MM.1S (cell line): Measurements from ENCODE around the gene HJURP.

Experiments used
- DNase-seq: peaks from one replicate; pipeline ENCODE4 v3.0.0-alpha.2; 2015
- H2AFZ ChIP-seq: fragments of 300-600 bp; sonication (generic); 2 replicates; pipeline ENCODE4 v1.6.0; 2016; ENCODE audit warnings: antibody characterized with exemption, low read length
- H3F3A ChIP-seq: fragments of 300-600 bp; sonication (generic); 2 replicates; pipeline ENCODE4 v1.6.1; 2016; ENCODE audit warnings: mild to moderate bottlenecking, antibody characterized with exemption, low read length, moderate library complexity, mixed read lengths; ENCODE audit not compliant: insufficient read depth
- H3K27ac ChIP-seq: fragments of 300-600 bp; sonication (generic); 2 replicates; pipeline ENCODE4 v1.5.1; 2016; ENCODE audit warnings: mild to moderate bottlenecking, low read length
- H3K27me3 ChIP-seq: fragments of 300-600 bp; sonication (generic); replicated peaks from 2 replicates; pipeline ENCODE4 v1.6.0; 2016; ENCODE audit warnings: low read length; ENCODE audit not compliant: insufficient read depth
- H3K36me3 ChIP-seq: fragments of 300-600 bp; sonication (generic); replicated peaks from 2 replicates; pipeline ENCODE4 v1.6.1; 2016; ENCODE audit warnings: mild to moderate bottlenecking, low read length, mixed read lengths; ENCODE audit not compliant: insufficient read depth
- H3K4me1 ChIP-seq: fragments of 300-600 bp; sonication (generic); 2 replicates; pipeline ENCODE4 v1.6.1; 2016; ENCODE audit warnings: low read length, mixed read lengths
- H3K4me2 ChIP-seq: fragments of 300-600 bp; sonication (generic); 2 replicates; pipeline ENCODE4 v1.6.0; 2016; ENCODE audit warnings: low read depth, low read length
- H3K4me3 ChIP-seq: fragments of 300-600 bp; sonication (generic); 2 replicates; pipeline ENCODE4 v1.5.1; 2016; ENCODE audit warnings: low read length, mixed read lengths
- H3K79me2 ChIP-seq: fragments of 300-600 bp; sonication (generic); 2 replicates; pipeline ENCODE4 v1.6.1; 2016; ENCODE audit warnings: mixed run types, low read length, mixed read lengths
- H3K9ac ChIP-seq: fragments of 300-600 bp; sonication (generic); 2 replicates; pipeline ENCODE4 v1.6.1; 2016; ENCODE audit warnings: low read length, mixed read lengths
- H3K9me2 ChIP-seq: fragments of 300-600 bp; sonication (generic); replicated peaks from 2 replicates; pipeline ENCODE4 v1.6.1; 2016; ENCODE audit warnings: mild to moderate bottlenecking, low read length, mixed read lengths; ENCODE audit not compliant: insufficient read depth
- H3K9me3 ChIP-seq: fragments of 300-600 bp; sonication (generic); replicated peaks from 2 replicates; pipeline ENCODE4 v1.6.1; 2016; ENCODE audit warnings: mild to moderate bottlenecking, low read length, mixed read lengths; ENCODE audit not compliant: insufficient read depth
- H4K20me1 ChIP-seq: fragments of 300-600 bp; sonication (generic); 2 replicates; pipeline ENCODE4 v1.6.1; 2016; ENCODE audit warnings: mild to moderate bottlenecking, low read length, moderate library complexity, mixed read lengths; ENCODE audit not compliant: insufficient read depth
- CTCF ChIP-seq: fragments of 300-600 bp; sonication (generic); IDR thresholded peaks from 2 replicates; pipeline ENCODE4 v1.5.1; 2016; ENCODE audit warnings: antibody characterized with exemption, low read length, mixed read lengths
- EZH2 ChIP-seq: fragments of 300-600 bp; sonication (generic); optimal IDR thresholded peaks from 2 replicates; pipeline ENCODE3; 2017; ENCODE audit warnings: low read depth, mild to moderate bottlenecking, antibody characterized with exemption, low read length, mixed read lengths
- EZH2phosphoT487 ChIP-seq: fragments of 300-600 bp; sonication (generic); IDR thresholded peaks from 2 replicates; pipeline ENCODE4 v1.6.1; 2018; ENCODE audit warnings: antibody characterized with exemption, low read length

HJURP gene

GRCh38 chr2:233829193-233830110 lies 24.9 kb downstream of the HJURP start:
- H3K79me2 ChIP-seq, result no peaks in the 10 kb centered on the region
- H3K9me2 ChIP-seq, result no peaks in the 10 kb centered on the region
- no peak overlapping the region for H2AFZ ChIP-seq
- DNase-seq, result no peak
- no peaks in the 10 kb centered on the region for H3K36me3 ChIP-seq
- H3K9ac ChIP-seq, result no peak overlapping the region
- H3K4me3 ChIP-seq, result no peak overlapping the region
- no peaks in the 10 kb centered on the region for H3K4me1 ChIP-seq
- no peaks in the 10 kb centered on the region for H4K20me1 ChIP-seq
- TF ChIP-seq EZH2phosphoT487 (no peak), CTCF (no peak)
- H3K27ac ChIP-seq, result no peak overlapping the region
- no peaks in the 10 kb centered on the region for H3K9me3 ChIP-seq
- no peaks in the 10 kb centered on the region for H3F3A ChIP-seq
- H3K27me3 ChIP-seq, result no peaks in the 10 kb centered on the region
- no peak overlapping the region for H3K4me2 ChIP-seq

- no peaks in the 10 kb centered on the region for H3K9me3 ChIP-seq
These were observed 25.7 kb downstream of the HJURP start for GRCh38 chr2:233828546-233829192.

GRCh38 chr2:233824373-233824772 lies 30.0 kb downstream of the HJURP start:
- TF ChIP-seq EZH2 (no peak), EZH2phosphoT487 (no peak), CTCF (no peak)
- DNase-seq, result no peak
- Histone ChIP-seq H3K36me3 (no peaks in the 10 kb centered on the region), H3K4me1 (no peaks in the 10 kb centered on the region), H4K20me1 (no peaks in the 10 kb centered on the region), H3K4me3 (no peak overlapping the region), H3K9ac (no peak overlapping the region), H3K27ac (no peak overlapping the region), H3K79me2 (no peaks in the 10 kb centered on the region), H3F3A (no peaks in the 10 kb centered on the region), H3K27me3 (no peaks in the 10 kb centered on the region), H3K9me2 (no peaks in the 10 kb centered on the region), H3K9me3 (no peaks in the 10 kb centered on the region), H2AFZ (no peak overlapping the region), H3K4me2 (no peak overlapping the region)

More at GRCh38 chr2:233828546-233829192, 25.7 kb downstream of the HJURP start:
- DNase-seq, result no peak
- Histone ChIP-seq H3K9me2 (no peaks in the 10 kb centered on the region), H3K36me3 (no peaks in the 10 kb centered on the region), H3K4me3 (no peak overlapping the region), H4K20me1 (no peaks in the 10 kb centered on the region), H3K79me2 (no peaks in the 10 kb centered on the region), H3F3A (no peaks in the 10 kb centered on the region), H3K4me2 (no peak overlapping the region), H2AFZ (no peak overlapping the region), H3K27me3 (no peaks in the 10 kb centered on the region), H3K9ac (no peak overlapping the region), H3K4me1 (no peaks in the 10 kb centered on the region), H3K27ac (no peak overlapping the region)
- TF ChIP-seq EZH2, result no peak
- no peak for TF ChIP-seq EZH2phosphoT487
- TF ChIP-seq CTCF, result no peak
